ENCODE measurements around the gene ELAVL3.

ELAVL3 gene

DNA sequence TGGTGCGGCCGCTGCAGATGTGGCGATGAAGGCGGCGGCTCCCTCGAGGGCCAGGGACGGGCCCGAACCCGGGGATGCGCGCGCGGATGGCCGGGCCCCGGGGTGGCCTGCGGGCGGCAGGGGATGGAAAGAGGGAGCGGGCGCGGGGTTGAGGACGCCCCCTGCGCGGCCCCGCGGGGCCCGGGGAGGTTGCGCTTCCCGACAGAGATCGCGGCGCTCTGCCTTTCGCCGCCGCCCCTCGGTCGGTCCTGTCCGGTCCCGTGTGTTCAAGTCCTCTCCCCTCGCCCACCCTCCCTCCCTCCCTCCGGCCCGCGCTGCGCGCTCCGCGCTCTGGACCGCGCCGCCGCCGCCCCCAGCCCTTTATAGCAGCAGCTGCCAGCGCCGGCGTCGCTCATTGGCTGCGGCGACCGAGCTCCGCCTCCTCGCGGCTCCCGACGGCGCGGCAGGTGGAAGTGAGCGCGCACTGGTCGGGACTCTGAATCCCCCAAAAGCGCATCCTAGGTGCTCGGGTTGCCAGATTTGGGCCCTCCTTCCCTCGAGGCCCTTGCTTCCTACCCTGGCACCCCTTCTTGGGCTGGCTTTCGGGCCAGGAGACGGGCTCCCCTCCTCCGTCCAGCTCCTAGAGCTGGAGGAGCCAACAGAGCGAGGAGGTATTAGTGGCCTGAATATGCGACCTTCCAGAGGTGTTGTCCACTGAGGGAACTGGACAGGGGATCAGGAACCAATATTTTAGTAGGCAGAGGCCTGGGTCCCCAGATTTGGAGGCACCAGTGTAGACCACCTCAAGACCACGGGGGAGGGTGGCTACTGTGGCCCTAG is at the start of gene ELAVL3:
TSS of gene ELAVL3 (minus strand) at position 332 of the 819 bp plus-strand sequence. CDS start 438 bp downstream, outside the sequence.
- peak in 53 of 56 donors; percentile 6 to 84 (median 65) for DNase-seq

DNA sequence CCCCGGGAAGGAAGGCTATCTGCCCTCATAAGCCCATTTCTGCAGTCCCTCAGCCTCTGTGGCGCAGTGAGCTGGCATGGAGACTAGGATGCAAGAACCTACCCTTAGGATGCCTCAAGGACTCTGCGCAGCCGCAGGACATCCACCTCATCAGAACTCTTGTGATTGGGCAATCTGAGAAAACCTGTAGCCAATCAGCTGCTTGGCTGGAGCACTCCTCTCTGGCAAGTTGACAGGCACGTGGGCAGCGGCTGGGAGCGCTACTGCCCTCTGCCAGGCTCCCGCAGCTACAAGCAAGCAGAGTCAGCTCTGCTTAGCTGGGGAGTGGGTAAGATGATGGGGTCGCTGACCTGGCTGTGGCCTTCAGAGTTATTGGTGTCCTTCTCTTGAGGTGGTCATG is 49.6 kb upstream of the ELAVL3 start:
- peak; percentile 32 to 94 (median 82) for DNase-seq

DNA sequence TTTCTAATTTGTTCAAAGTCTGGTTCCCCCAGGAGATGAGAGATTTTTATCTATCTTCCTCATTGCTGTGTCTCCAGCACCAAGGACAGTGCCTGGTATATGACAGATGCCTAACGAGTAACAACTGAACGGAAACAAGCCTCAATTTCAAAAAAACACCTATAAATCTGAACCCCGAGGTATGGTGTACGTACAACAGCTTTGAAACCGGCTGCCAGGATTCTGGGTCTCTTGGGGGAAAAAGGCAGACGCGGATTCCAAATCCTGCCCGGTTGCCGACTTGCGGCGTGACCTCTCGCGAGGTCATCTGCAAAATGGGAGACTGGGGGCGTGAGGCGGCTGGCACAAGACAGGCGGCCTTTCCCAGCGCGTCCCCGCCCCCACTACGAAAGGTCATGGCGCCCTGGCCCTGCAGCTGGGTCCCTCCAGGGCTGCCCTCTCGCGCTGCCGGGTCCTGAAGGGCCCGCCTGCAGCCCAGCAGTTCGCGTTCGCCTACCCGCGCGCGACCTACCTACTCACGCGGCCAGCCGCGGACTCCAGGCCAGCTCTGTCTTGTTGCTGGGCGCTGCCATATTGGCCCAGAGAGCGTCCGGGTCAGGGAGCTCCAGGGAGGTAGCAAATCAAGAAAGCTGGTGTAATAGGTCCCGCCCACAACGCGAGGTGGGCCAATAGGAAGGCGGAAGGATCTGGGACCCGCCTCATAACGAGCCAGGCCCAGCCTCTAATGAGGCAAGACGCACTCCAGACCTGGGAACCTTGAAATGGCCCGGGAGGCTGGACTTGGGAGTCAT is 47.9 kb upstream of the ELAVL3 start, which contains the start of gene ECSIT:
TSS of gene ECSIT (minus strand) at position 584 of the 791 bp plus-strand sequence. CDS start 9,964 bp downstream, outside the sequence.
- DNase-seq: peak; percentile 60 to 99 (median 94)

DNA sequence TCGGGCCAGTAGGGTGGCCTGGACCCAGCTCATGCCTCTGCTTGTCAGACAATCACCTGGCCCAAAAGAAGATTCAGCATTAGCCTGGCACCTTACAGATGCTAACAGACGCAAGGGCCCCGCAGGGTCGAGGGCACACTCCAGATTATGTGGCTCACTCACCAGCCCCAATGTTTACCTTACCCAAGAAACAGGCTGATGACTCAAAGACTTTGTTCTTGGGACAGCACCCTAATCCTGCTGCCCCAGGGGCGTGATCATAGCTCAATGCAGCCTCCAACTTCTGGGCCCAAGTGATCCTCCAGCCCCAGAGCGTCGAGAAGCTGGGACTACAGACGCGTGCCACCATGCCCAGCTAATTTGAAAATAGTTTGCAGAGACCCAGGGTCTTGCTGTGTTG is 38.3 kb upstream of the ELAVL3 start:
- DNase-seq: no peak

DNA sequence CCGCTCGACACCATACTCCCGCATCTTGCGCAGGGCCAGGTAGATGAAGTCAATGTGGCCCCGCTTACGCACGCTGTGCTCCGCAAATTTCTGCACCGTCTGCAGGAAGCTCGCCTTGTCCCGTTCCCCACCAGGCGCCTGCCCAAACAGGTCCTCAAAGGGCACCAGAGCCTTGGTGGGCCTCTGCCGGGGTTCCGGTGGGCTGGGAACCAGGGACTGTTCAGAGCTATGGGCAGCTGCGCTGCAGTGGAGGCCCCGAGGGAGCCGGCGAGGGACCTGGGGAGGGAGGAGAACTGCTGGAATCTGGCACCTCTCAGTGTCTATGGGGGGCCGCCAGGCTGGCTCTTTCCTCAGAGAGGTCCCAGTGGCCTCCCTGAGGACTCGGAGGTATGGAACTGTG is 33.1 kb upstream of the ELAVL3 start:
- DNase-seq: no peak

DNA sequence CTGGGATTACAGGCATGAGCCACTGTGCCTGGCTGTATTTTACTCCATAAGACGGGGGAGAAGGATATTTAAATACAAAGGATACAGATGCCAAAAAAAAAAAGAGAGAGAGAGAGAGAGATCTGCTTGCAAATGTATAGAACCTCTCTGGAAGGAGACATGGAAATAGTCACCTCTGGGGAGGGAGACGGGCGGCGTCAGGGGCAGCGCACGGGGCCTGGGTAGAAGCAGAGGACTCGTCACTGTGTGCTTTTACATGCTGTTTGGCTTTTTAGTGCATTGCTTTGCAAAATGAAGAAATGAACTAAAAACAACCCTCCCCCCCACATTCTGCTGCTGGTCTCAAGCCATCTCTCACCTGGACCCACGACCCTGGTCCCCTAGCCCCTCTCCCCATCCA is 29.6 kb upstream of the ELAVL3 start:
- no peak for DNase-seq

DNA sequence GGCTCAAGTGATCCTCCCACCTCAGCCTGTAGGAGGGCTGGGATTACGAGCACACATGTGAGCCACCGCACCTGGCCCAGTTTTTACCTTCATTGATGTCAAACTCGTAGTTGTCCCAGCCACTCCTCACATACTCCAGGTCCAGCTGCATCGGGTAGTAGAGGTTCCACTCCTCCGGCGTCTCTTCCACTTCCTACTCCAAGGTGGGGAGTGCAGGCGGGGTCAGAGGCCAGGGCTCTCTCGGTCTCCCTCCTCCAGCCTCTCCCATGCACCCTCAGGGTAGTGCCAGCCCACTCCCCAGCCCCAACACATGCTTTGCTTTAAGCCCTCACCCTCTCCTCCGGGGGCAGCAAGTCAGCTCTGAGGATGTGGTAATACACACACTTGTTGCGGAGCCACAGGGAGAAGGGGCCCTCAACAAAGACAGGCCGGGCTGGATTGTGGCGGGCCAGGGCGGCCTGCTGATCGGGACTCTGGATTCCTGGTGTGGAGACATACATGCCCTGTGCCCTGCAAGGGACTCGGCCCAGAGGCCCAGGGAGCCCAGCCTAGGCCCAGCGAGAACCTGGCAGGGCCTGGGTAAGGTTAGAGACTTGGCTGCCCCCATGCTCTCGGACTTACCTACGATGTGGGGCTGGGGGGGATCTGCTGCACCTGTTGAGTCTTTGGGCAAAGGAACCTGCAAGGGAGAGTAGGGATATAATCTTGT is 26.7 kb upstream of the ELAVL3 start:
- no peak for DNase-seq

DNA sequence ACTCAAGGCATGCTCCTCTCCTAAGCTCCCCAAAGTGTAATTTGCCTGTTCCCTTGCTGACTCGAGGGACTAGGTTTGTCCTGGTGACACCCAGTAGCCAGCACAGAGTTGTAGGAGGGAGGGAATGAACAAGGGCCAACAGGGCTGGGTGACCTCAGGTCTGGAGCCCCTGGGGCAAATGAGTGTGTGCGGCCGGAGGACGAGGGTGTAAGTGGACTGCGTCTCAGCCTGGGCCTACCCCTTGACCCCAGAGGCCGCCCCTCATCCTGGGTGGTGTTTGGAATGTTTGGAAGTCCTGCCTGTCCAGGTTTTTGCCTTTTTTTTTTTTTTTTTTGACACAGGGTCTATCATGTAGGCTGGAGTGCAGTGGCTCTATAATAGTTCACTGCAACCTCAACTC is 26.1 kb upstream of the ELAVL3 start:
- no peak for DNase-seq

DNA sequence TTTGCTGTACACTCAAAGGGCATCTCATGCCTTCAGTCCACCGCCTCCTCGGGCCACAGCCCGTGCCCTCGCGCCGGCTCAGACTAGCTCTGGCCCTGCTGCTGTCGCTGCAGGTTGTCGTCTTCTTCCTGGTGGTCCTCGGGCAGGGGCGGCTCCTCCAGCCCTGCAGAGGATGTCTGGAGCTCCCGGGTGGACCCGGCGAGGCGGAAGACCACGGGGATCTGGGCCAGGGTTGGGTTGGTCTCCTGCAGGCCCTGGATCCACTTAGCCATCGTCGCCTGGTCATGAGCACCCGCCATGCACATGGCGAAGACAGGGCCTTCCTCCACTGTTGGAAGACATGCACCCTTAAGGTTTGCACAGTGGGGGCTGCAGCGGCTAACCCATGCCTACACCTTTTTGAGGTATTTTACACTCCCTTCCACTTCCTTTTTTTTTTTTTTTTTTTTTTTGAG is 25.3 kb upstream of the ELAVL3 start:
- peak in 8 of 56 donors; percentile 48 to 70 (median 62) for DNase-seq

DNA sequence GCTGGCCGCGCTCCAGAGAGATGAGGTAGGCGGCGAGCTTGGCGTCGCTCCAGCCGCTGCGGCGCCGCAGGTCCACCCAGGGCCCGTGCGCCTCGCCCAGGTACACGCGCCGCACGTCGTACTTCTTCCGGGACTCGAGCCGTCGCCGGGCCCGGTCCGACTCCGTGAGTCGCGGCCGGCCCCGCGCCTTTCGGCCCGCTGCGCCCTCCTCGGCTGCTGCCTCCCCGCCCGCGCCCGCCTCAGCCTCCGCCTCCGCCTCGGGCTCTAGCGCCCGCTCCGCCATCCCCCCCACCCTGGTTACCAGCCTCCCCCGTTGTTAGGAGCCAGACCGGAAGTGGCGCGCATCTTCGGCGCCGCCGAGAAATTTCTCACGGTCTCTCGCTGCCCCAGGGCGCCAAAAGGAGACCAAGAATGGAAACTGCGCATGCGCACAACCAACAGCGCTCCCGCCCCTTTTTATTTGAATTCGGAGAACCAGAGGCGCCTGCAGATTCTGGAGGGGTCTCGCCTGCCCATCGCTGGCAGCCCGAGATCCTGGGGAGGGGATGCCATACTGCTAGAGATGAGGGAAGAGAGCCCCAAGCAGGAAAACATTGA is 24.8 kb upstream of the ELAVL3 start, which contains the start of gene ZNF653:
TSS of gene ZNF653 (minus strand) at position 336 of the 597 bp plus-strand sequence. CDS start at position 283, 53 bp downstream.
- peak in 54 of 56 donors; percentile 55 to 96 (median 87) for DNase-seq

DNA sequence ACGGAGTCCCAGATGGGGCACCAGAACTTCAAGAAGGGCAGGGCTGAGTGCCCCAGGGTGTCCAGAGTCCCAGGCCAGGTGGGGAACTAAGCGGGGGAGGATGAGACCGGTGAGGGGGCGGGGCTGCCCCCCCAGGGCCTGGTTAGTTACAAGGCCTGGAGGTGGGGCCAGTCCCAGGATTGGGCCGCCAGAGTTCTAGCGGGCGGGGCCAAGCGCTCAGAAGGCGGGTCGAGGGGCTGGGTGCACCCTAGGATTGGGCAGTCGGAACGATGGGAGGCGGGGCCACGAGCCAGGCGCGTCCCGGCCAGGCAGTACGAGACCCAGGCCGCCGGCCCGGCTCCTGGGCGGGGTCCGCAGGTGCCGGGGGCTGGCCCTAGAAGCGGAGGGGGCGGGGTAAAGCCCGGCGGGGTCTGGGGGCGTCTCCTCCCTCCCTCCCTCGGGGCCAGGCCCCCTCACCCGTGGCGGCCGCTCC is 24.2 kb upstream of the ELAVL3 start:
- peak; percentile 56 to 97 (median 90) for DNase-seq

DNA sequence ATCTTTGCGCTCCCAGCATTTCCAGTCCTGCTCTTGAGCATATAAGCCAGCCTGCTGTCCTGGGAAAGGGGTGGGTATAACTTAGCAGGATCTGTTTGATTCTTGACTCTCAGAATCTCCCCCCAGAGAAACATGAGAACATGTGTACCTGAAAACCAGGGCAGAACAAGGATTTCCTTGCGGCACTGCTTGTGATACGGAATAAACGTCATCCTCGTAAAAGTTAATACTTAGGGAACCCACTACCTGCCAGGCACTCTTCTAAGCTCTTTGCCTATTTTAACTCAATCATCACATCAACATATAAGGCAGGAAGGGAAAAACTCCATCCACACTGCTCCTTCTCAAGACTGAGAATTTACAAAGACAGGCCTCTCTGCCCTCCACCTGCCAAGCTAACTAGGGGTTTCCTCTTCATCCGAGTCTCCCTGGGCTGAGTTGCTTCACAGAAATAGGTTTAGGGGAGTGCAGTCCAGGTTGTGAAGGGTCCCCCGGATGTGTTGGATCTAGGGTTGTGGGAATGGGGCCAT is 23.7 kb upstream of the ELAVL3 start:
- DNase-seq: no peak

DNA sequence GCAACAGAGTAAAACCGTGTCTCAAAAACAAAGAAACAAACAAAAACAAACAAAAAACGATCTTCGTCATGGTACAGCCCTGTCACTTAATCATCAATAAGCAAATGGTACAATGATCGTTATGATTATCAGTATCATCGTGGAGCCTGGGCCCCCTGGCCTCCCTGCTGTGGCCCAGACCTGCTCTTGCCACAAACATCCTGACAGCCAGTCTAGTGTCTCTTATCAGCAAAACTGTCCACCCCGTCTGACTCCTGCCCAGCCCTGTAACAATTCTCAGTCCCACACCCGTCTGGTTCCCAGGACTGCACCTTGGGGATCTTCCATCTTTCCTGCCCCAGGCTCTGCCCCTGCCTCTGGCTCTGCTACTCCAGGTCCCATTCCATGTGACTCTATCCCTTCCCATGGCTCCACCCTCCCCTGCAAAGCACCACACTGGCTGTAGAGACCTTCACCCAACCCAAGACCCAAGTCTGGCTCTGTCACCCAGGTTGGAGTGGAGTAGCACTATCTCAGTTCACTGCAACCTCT is 19.1 kb upstream of the ELAVL3 start:
- DNase-seq: no peak

DNA sequence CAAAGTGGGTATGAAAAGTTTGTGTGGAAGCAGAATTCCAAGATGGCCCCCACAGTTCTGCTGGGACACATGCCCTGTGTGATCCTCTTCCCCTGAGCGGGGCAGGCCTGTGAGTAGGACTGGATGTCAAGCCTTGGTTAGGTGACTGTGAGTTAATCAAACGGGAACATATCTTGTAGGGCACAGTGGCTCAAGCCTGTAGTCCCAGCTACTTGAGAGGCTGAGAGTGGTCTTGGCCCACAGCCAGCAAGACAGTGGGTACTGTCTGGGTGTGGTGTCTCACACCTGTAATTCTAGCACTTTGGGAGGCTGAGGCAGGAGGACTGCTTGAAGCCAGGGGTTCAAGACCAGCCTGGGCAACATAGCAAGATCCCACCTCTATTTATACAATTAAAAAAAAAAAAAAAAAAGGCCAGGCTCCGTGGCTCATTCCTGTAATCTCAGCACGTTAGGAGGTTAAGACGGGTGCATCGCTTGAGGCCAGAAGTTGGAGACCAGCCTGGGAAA is 18.4 kb upstream of the ELAVL3 start:
- DNase-seq: no peak

DNA sequence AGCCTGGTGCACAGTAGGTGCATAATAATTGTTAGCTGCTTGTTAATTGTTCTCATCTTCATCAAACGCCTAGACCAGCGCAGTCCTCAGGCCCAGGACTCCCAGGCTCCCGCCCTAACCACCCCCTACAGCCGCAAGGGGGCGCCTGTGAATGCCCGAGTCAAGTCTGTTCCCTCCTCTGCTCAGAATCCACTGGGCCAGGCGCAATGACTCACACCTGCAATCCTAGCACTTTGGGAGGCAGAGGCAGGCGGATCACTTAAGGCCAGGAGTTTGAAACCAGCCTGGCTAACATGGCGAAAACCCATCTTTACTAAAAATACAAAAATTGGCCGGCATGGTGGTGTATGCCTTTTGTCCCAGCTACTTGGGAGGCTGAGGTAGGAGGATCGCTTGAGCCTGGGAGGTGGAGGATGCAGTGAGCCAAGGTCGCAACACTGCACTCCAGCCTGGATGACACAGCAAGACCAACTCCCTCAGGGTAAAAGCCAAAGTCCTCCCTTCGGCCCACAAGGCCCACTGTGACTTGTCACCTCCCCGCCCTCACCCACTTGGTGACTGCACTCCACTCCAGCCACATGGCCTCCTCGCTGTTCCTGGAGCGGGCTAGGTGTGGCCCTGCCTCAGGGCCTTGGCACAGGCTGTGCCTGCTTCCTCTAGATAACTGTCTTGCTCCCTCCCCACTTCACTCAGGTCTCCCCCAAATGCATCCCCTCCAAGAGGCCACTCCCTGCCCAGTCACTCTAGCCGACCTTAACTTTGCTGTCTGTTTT is 15.7 kb upstream of the ELAVL3 start:
- peak in 27 of 56 donors; percentile 8 to 73 (median 17) for DNase-seq

DNA sequence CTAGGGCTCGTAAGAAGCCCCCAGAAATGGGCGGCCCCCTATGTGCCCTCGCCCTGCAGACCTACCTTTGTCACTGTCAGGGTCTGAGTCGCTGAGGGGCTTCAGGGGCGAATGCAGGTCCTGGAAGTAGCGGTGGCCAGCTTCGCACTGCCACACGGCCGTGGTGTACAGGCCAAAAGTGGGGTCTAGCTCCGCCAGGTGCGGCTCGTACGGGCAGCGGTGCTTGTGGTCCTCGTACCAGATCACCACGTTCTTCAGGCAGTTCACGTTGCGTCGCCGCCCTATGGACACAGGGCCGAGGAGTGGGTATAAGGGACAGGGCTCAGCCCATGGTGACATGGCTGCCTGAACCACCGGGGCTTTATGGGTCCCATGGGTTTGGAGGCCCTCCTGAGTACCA is 15.0 kb upstream of the ELAVL3 start:
- no peak for DNase-seq

DNA sequence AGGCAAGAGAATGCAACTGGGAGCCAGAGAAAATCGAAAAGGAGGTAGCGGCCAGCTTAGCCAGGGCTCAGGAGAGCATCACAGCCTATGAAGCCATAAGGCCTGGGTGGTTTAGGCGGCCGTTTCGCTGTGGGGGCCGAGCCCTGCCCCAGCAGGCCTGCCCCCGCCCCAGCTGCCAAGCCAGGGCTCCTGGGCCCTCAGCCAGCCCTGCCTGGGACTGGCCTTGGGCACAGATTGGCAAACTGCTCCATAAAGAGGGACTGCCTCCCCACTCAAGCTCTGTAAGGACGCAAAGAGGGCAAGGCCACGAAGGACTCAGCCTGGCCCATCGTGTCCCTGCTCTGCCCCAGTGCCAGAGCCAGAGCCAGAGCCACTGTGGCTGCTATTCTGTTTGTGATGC is 14.6 kb upstream of the ELAVL3 start:
- no peak for DNase-seq

DNA sequence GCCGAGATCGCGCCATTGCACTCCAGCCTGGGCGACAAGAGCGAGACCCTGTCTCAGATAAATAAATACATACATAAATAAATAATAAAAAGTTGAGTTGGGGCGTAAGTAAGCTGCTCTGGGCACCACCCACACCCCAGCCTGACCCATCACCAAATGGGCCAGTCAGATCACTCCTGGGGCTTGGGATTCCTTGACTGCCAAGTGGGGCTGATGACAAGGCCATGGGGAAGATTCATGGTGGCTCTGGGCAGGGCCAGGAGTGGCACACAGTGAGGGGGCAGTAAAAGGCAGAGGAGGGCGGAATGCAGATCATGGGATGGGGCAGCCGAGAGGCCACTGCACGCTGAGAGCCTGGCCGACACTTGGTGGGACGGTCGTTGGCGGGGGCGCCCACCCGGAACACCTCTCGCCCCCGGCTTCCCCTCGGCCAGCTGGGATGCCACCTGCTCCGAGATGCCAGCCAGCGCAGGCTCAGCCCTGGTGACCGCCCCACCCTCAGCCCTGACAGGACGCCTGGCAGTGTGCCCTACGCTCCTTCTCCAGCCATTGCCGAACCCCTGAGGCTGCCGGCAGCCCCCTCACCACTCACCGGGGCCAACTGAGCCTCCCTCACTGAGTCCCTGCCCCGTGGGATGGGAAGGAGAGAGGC is 13.9 kb upstream of the ELAVL3 start:
- DNase-seq: no peak

DNA sequence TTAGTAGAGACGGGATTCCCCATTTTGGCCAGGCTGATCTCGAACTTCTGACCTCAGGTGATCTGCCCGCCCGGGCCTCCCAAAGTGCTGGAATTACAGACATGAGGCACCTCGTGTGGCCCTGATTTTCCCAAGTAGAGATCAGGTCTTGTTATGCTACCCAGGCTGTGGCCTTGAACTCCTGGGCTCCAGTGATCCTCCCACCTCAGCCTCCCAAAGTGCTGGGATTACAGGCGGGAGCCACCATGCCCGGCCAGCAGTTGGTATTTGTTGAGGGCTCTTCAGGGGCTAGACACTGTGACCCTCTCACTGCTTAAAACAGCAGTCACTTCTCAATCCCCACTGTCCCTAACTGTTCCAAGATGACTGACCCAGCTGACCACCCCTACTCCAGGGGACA is 8.5 kb upstream of the ELAVL3 start:
- DNase-seq: no peak

All from nucleus accumbens (tissue), 56 donors.